T-cell (primary cell): ENCODE measurements around the gene IQGAP2. TPM values are rescaled to one million over a fixed set of nuclear protein-coding genes. Genes with fewer than 3 reads are reported as not detected.

Experiments
- ATAC-seq, 4 experiments: fragments of 200-7000 bp in 3 of 4; fragments of 150-1000 bp in 1 of 4; cut with Tn5 transposase; replicated peaks in 1 of 4; 1 replicate in 3 of 4; 2 replicates in 1 of 4; pipeline ENCODE4 v1.10.0; 2021; ENCODE audit warnings: moderate library complexity in 3 of 4, mild to moderate bottlenecking in 2 of 4, moderate number of reproducible peaks in 1 of 4
- CTCF ChIA-PET, 2 donors: fragments of 300-600 bp; sonication (Branson Sonifier 250); formaldehyde crosslinking; loops; one replicate each; lab custom pipeline; 2022; ENCODE audit warnings: antibody characterized with exemption in 2 of 2; lab: Charles Lee
- POLR2A ChIA-PET, 2 donors: fragments of 300-600 bp; sonication (Branson Sonifier 250); formaldehyde crosslinking; loops; one replicate each; lab custom pipeline; 2022; ENCODE audit warnings: antibody characterized with exemption in 2 of 2; lab: Charles Lee
- DNase-seq, 35 experiments: peaks; one replicate each; pipeline versions ENCODE4 v3.0.0 to v3.0.0-alpha.2; 2013 to 2023
- H3K27ac ChIP-seq: one replicate; pipeline ENCODE4 v1.5.1; 2013; ENCODE audit warnings: low read length
- H3K27me3 ChIP-seq, 2 experiments: replicated peaks in 1 of 2; 1 replicate in 1 of 2; 2 replicates in 1 of 2; pipeline versions ENCODE4 v1.6.1 to v1.7.0; 2013; ENCODE audit warnings: low read length in 1 of 2, mixed read lengths in 1 of 2; ENCODE audit not compliant: control insufficient read depth in 2 of 2, insufficient read depth in 2 of 2; ENCODE audit errors: extremely low read depth in 1 of 2
- H3K36me3 ChIP-seq, 2 donors: 1 replicate in 1 of 2; 2 replicates in 1 of 2; pipeline versions ENCODE4 v1.6.1 to v1.7.0; 2013; ENCODE audit warnings: low read length in 1 of 2; ENCODE audit not compliant: control insufficient read depth in 2 of 2, insufficient read depth in 1 of 2; ENCODE audit errors: extremely low read depth in 1 of 2
- H3K4me1 ChIP-seq, 2 experiments: 1 replicate in 1 of 2; 2 replicates in 1 of 2; pipeline versions ENCODE4 v1.6.1 to v1.7.0; 2013; ENCODE audit warnings: low read length in 2 of 2, mixed read lengths in 1 of 2; ENCODE audit not compliant: insufficient read depth in 2 of 2, control insufficient read depth in 1 of 2; ENCODE audit errors: extremely low read depth in 1 of 2
- H3K4me3 ChIP-seq, 2 donors: 1 replicate in 1 of 2; 2 replicates in 1 of 2; pipeline versions ENCODE4 v1.5.1 to v1.7.0; 2013; ENCODE audit warnings: mild to moderate bottlenecking in 2 of 2, low read length in 1 of 2, moderate library complexity in 1 of 2; ENCODE audit not compliant: control insufficient read depth in 1 of 2; ENCODE audit errors: extremely low read depth in 1 of 2
- H3K9me3 ChIP-seq: 2 replicates; pipeline ENCODE4 v1.7.0; 2013
- H3K27ac Mint-ChIP-seq, 2 donors: one replicate each; pipeline ENCODE4 v1.8.0; 2020 to 2021; ENCODE audit warnings: mild to moderate bottlenecking in 2 of 2, mixed read lengths in 2 of 2
- H3K27me3 Mint-ChIP-seq, 2 donors: one replicate each; pipeline ENCODE4 v1.8.0; 2021 to 2022; ENCODE audit warnings: mixed read lengths in 2 of 2
- H3K36me3 Mint-ChIP-seq: one replicate; pipeline ENCODE4 v1.8.0; 2021; ENCODE audit warnings: mixed read lengths
- H3K4me1 Mint-ChIP-seq, 3 donors: one replicate each; pipeline ENCODE4 v1.8.0; 2020 to 2022; ENCODE audit warnings: mixed read lengths in 3 of 3, mild to moderate bottlenecking in 1 of 3
- H3K4me3 Mint-ChIP-seq, 3 donors: one replicate each; pipeline ENCODE4 v1.8.0; 2020 to 2022; ENCODE audit warnings: mild to moderate bottlenecking in 3 of 3, mixed read lengths in 3 of 3, moderate library complexity in 3 of 3
- H3K9me3 Mint-ChIP-seq, 3 donors: one replicate each; pipeline ENCODE4 v1.8.0; 2020 to 2022; ENCODE audit warnings: mixed read lengths in 3 of 3
- WGBS: methylation state at CpG from one replicate; pipeline ENCODE4 v1.1.5; 2013; ENCODE audit warnings: missing lambda C conversion rate; ENCODE audit not compliant: insufficient coverage; 5-methylcytosine and 5-hydroxymethylcytosine counted together
- total RNA-seq, 35 experiments: library from RNA in 6 of 35; stranded (reverse) in 6 of 35; fragments of 120-200 nt in 1 of 35; gene quantifications; one replicate each; pipeline versions ENCODE4 v1.2.1 to v1.2.4 and lab custom pipeline; 2013 to 2026

IQGAP2 gene
- total RNA-seq, 5 donors from 2014 or later (not counting 1 experiment from before 2014, with no cell fraction given), result 66.5 to 121 (median 72.5) TPM

- DNase-seq (no peak), ATAC-seq (no peak)
- no peaks in the 10 kb centered on the region for H3K27me3 ChIP-seq
- ChIA-PET POLR2A (interaction anchor here (0.6 to 0.7 kb wide), 3 partner anchors 33 to 1585 kb away, joined by 3 to 4 read pairs (median 3); no protein-coding TSS in a partner anchor), CTCF (interaction anchor here (0.6 to 0.9 kb wide), 2 partner anchors 9 to 85 kb away, joined by 3 read pairs; no protein-coding TSS in a partner anchor)
- no peak overlapping the region for H3K4me3 ChIP-seq
- H3K4me1 ChIP-seq, result no peaks in the 10 kb centered on the region
- H3K36me3 ChIP-seq, result peaks cover 0 to 62% of the 10 kb centered on the region in 2 donors
- Mint-ChIP-seq H3K4me3 (no peak overlapping the region), H3K27ac (no peak overlapping the region), H3K27me3 (no peaks in the 10 kb centered on the region), H3K9me3 (no peaks in the 10 kb centered on the region), H3K4me1 (peaks cover 0 to 2% (median 2%) of the 10 kb centered on the region in 3 donors), H3K36me3 (peaks cover 65% of the 10 kb centered on the region)
- no peak overlapping the region for H3K27ac ChIP-seq
- 100% methylated on average over 2 of the region's 3 CpGs for WGBS
- no peaks in the 10 kb centered on the region for H3K9me3 ChIP-seq
Measured at GRCh38 chr5:76689321-76690036, 286.4 kb downstream of the IQGAP2 start.

GRCh38 chr5:76690037-76690679 lies 287.1 kb downstream of the IQGAP2 start:
- DNase-seq, result no peak
- POLR2A ChIA-PET, result interaction anchor here in 1 of 2 donors (0.6 kb wide), 1 partner anchor 1584 kb away, joined by 3 read pairs; no protein-coding TSS in a partner anchor
- Histone ChIP-seq H3K27ac (no peak overlapping the region), H3K27me3 (no peaks in the 10 kb centered on the region), H3K4me3 (no peak overlapping the region), H3K9me3 (no peaks in the 10 kb centered on the region), H3K36me3 (peaks cover 0 to 62% of the 10 kb centered on the region in 2 donors), H3K4me1 (no peaks in the 10 kb centered on the region)
- H3K36me3 Mint-ChIP-seq, result peaks cover 65% of the 10 kb centered on the region
- no peak overlapping the region for H3K4me3 Mint-ChIP-seq
- CTCF ChIA-PET, result interaction anchor here (0.6 to 1.6 kb wide), 3 partner anchors 9 to 84 kb away, joined by 3 to 4 read pairs (median 3); no protein-coding TSS in a partner anchor
- H3K27ac Mint-ChIP-seq, result no peak overlapping the region
- H3K4me1 Mint-ChIP-seq, result peaks cover 0 to 2% (median 0%) of the 10 kb centered on the region in 3 donors
- WGBS, result no CpG with 5 or more reads among the region's 3 CpGs
- H3K27me3 Mint-ChIP-seq, result no peaks in the 10 kb centered on the region
- H3K9me3 Mint-ChIP-seq, result no peaks in the 10 kb centered on the region
- ATAC-seq, result no peak

- WGBS, result 92% methylated on average over 2 of the region's 7 CpGs
- DNase-seq, result no peak
- Mint-ChIP-seq H3K9me3 (no peaks in the 10 kb centered on the region), H3K27me3 (no peaks in the 10 kb centered on the region), H3K4me3 (no peak overlapping the region), H3K27ac (no peak overlapping the region), H3K4me1 (peaks cover 0 to 2% (median 0%) of the 10 kb centered on the region in 3 donors), H3K36me3 (peaks cover 66% of the 10 kb centered on the region)
- no peaks in the 10 kb centered on the region for H3K27me3 ChIP-seq
- H3K27ac ChIP-seq, result no peak overlapping the region
- CTCF ChIA-PET, result interaction anchor here (0.6 to 1.6 kb wide), 2 partner anchors 9 to 84 kb away, joined by 3 to 4 read pairs; no protein-coding TSS in a partner anchor
- no peaks in the 10 kb centered on the region for H3K9me3 ChIP-seq
- POLR2A ChIA-PET, result no interaction called here
- H3K4me3 ChIP-seq, result no peak overlapping the region
- no peak for ATAC-seq
- H3K36me3 ChIP-seq, result peaks cover 0 to 61% of the 10 kb centered on the region in 2 donors
- H3K4me1 ChIP-seq, result no peaks in the 10 kb centered on the region
Measured at GRCh38 chr5:76690704-76691466, 287.8 kb downstream of the IQGAP2 start.

GRCh38 chr5:76691467-76692273 lies 288.6 kb downstream of the IQGAP2 start:
- H3K9me3 ChIP-seq, result no peaks in the 10 kb centered on the region
- peaks cover 0 to 68% of the 10 kb centered on the region in 2 donors for H3K36me3 ChIP-seq
- H3K27ac ChIP-seq, result no peak overlapping the region
- H3K9me3 Mint-ChIP-seq, result no peaks in the 10 kb centered on the region
- no peak overlapping the region for H3K4me3 ChIP-seq
- no peak overlapping the region for H3K4me3 Mint-ChIP-seq
- no peaks in the 10 kb centered on the region for H3K4me1 ChIP-seq
- ChIA-PET CTCF (interaction anchor here (0.6 to 1.6 kb wide), 3 partner anchors 8 to 83 kb away, joined by 3 to 4 read pairs (median 3); no protein-coding TSS in a partner anchor), POLR2A (no interaction called here)
- peaks cover 0 to 2% (median 0%) of the 10 kb centered on the region in 3 donors for H3K4me1 Mint-ChIP-seq
- H3K27me3 ChIP-seq, result no peaks in the 10 kb centered on the region
- ATAC-seq, result no peak
- no peak overlapping the region for H3K27ac Mint-ChIP-seq
- 62% methylated on average over 3 of the region's 5 CpGs for WGBS
- no peak for DNase-seq
- peaks cover 69% of the 10 kb centered on the region for H3K36me3 Mint-ChIP-seq
- no peaks in the 10 kb centered on the region for H3K27me3 Mint-ChIP-seq

- POLR2A ChIA-PET, result no interaction called here
- CTCF ChIA-PET, result interaction anchor here in 1 of 2 donors (1.3 kb wide), 1 partner anchor 82 kb away, joined by 3 read pairs; no protein-coding TSS in a partner anchor
- H3K36me3 Mint-ChIP-seq, result peaks cover 64% of the 10 kb centered on the region
- Histone ChIP-seq H3K4me1 (no peaks in the 10 kb centered on the region), H3K9me3 (no peaks in the 10 kb centered on the region), H3K4me3 (no peak overlapping the region), H3K36me3 (peaks cover 0 to 64% of the 10 kb centered on the region in 2 donors), H3K27me3 (no peaks in the 10 kb centered on the region), H3K27ac (no peak overlapping the region)
- no peaks in the 10 kb centered on the region for H3K27me3 Mint-ChIP-seq
- peaks cover 0 to 2% (median 0%) of the 10 kb centered on the region in 3 donors for H3K4me1 Mint-ChIP-seq
- no CpG with 5 or more reads among the region's 6 CpGs for WGBS
- no peaks in the 10 kb centered on the region for H3K9me3 Mint-ChIP-seq
- ATAC-seq (no peak), DNase-seq (no peak)
- no peak overlapping the region for H3K27ac Mint-ChIP-seq
- H3K4me3 Mint-ChIP-seq, result no peak overlapping the region
Measured at GRCh38 chr5:76692274-76692540, 289.1 kb downstream of the IQGAP2 start.
